Stimulated activated CD4-positive, alpha-beta T cell treated with anti-CD3 and anti-CD28 coated beads, Interleukin-12 subunit alpha, Interleukin-12 subunit beta, amount 100 ng/mL, for 24 hours (primary cell): ENCODE results near the gene DDX5.

Source experiments
- DNase-seq, 2 experiments: peaks; one replicate each; pipeline ENCODE4 v3.0.0-alpha.2; 2020; ENCODE audit warnings: low read depth in 2 of 2

The DDX5 gene

GRCh38 chr17:64448665-64449512 is 57.2 kb downstream of the DDX5 start, which contains the start of gene MILR1:
Gene MILR1, plus strand, starts transcription at chr17:64449115. Its CDS starts 54 bp downstream, at chr17:64449169.
- no peak for DNase-seq
